ENCODE data around the gene KNTC1. TPM values are rescaled to one million over a fixed set of nuclear protein-coding genes. Genes with fewer than 3 reads are reported as not detected.
A peak's percentile ranks its signal among the peaks of the same experiment; 100 is the strongest.

Gene KNTC1
- total and polyA plus RNA-seq, 2 of the 13 experiments (the other 11 are each of a cell fraction or from before 2014, with no cell fraction given), result 45.1 to 57.6 TPM

GRCh38 chr12:122489038-122489437 lies 38.0 kb upstream of the KNTC1 start (continued):
- peak; percentile 78 for TF ChIP-seq FOXA1 (IDR thresholded peaks at IDR 0.05)
- TF ChIP-seq FOXA1 (CRISPR knock-in tag; IDR thresholded peaks at IDR 0.05), result peak; percentile 89
- peak in 1 of 2 experiments; percentile 79; a peak in 2 of 4 replicates for TF ChIP-seq ATF4 (CRISPR knock-in tag; IDR thresholded peaks at IDR 0.05)
- 0 out of 2 replicates have a peak, but pooled peaks have one; percentile 50 for TF ChIP-seq KDM4B (CRISPR knock-in tag; IDR thresholded peaks at IDR 0.05)
- TF ChIP-seq ZBTB33 (CRISPR knock-in tag; IDR thresholded peaks at IDR 0.05), result no peak
- no peak for TF ChIP-seq ZFP41 (CRISPR knock-in tag; IDR thresholded peaks at IDR 0.05; ENCODE audit: borderline replicate concordance)
- TF ChIP-seq SAP130 (CRISPR knock-in tag; IDR thresholded peaks at IDR 0.05; ENCODE audit: low read depth), result peak; percentile 87
- TF ChIP-seq HOXA5 (CRISPR knock-in tag; IDR thresholded peaks at IDR 0.05), result 0 out of 2 replicates have a peak, but pooled peaks have one; percentile 37
- TF ChIP-seq ZBTB40 (IDR thresholded peaks at IDR 0.05), result no peak
- no peak for TF ChIP-seq ZBTB40 (CRISPR knock-in tag; IDR thresholded peaks at IDR 0.05)
- TF ChIP-seq SKI (IDR thresholded peaks at IDR 0.05; ENCODE audit: partially characterized antibody), result peak; percentile 28
- peak; percentile 85 for TF ChIP-seq HDAC1 (CRISPR knock-in tag; IDR thresholded peaks at IDR 0.05)
- peak; percentile 64; the same call in 1 of the 2 replicates for TF ChIP-seq ZNF335 (CRISPR knock-in tag; IDR thresholded peaks at IDR 0.05)
- TF ChIP-seq YEATS4 (CRISPR knock-in tag; IDR thresholded peaks at IDR 0.05; ENCODE audit: borderline replicate concordance), result peak; percentile 23; the same call in 1 of the 2 replicates
- TF ChIP-seq HDAC6 (IDR thresholded peaks at IDR 0.05; ENCODE audit: low read depth, low read length), result no peak
- TF ChIP-seq TMF1 (CRISPR knock-in tag; IDR thresholded peaks at IDR 0.05; ENCODE audit: low read depth), result no peak
- TF ChIP-seq SNAPC5 (CRISPR knock-in tag; IDR thresholded peaks at IDR 0.05; ENCODE audit: borderline replicate concordance), result no peak
- peak; percentile 86 for TF ChIP-seq ISL2 (CRISPR knock-in tag; IDR thresholded peaks at IDR 0.05)
- TF ChIP-seq ZNF782 (CRISPR knock-in tag; IDR thresholded peaks at IDR 0.05; ENCODE audit: borderline replicate concordance), result no peak
- TF ChIP-seq ELF3 (CRISPR knock-in tag; IDR thresholded peaks at IDR 0.05), result peak; percentile 85

Measured in HepG2 (cell line).